HCT116 (cell line): ENCODE measurements around the gene GEMIN4. TPM values are rescaled to one million over a fixed set of nuclear protein-coding genes. Genes with fewer than 3 reads are reported as not detected.
A peak's percentile ranks its signal among the peaks of the same experiment; 100 is the strongest.

Source experiments
- ATAC-seq: fragments of 200-7000 bp; cut with Tn5 transposase; 2 replicates; pipeline ENCODE4 v1.9.1; 2020; ENCODE audit warnings: mild to moderate bottlenecking, moderate library complexity
- BruUV-seq: library from RNA; stranded (reverse); fragments of 400-500 nt; replicated peaks from 2 replicates; lab custom pipeline; 2021; lab: Mats Ljungman, UMichigan
- CTCF ChIA-PET: fragments of 300-600 bp; sonication (Branson Sonifier 250); formaldehyde crosslinking; loops from one replicate; lab custom pipeline; 2021; ENCODE audit warnings: antibody characterized with exemption; lab: Charles Lee
- POLR2A ChIA-PET: fragments of 300-600, 350-600 bp; sonication (Branson Sonifier 250); formaldehyde crosslinking; loops from one replicate; lab custom pipeline; 2021; ENCODE audit warnings: antibody characterized with exemption; lab: Charles Lee
- RAD21 ChIA-PET, 2 experiments: fragments of 300-600 bp; sonication (Branson Sonifier 250); formaldehyde crosslinking; loops; one replicate each; lab custom pipeline; 2023; ENCODE audit warnings: low total read pairs in 2 of 2; ENCODE audit not compliant: uncharacterized antibody in 2 of 2, unreplicated experiment in 2 of 2, low non-redundant PET in 1 of 2; lab: Charles Lee
- DNase-seq: peaks from one replicate; pipeline ENCODE4 v3.0.0-alpha.2; 2010; ENCODE audit warnings: low read depth, low spot score
- H2AFZ ChIP-seq: fragments of 200-600 bp; shearing (Covaris generic), sonication (generic); 2 replicates; pipeline ENCODE4 v1.6.1; 2017; ENCODE audit warnings: low read depth, mixed run types, mixed read lengths, antibody characterized with exemption, low read length; ENCODE audit not compliant: poor library complexity, severe bottlenecking
- H3K27ac ChIP-seq: 2 replicates; pipeline ENCODE4 v1.5.1; 2012; ENCODE audit warnings: low read depth, low read length
- H3K27me3 ChIP-seq: fragments of 200-600 bp; sonication (generic); 2 replicates; pipeline ENCODE4 v1.6.1; 2016; ENCODE audit warnings: mixed run types, low read length, mixed read lengths; ENCODE audit not compliant: insufficient read depth
- H3K36me3 ChIP-seq, 2 experiments: fragments of 200-500 bp in 1 of 2; fragments of 200-600 bp in 1 of 2; sonication (Bioruptor generic) in 1 of 2; sonication (generic) in 1 of 2; 2 replicates each; pipeline versions ENCODE4 v1.5.1 to v1.6.1; 2014 to 2016; ENCODE audit warnings: low read length in 2 of 2, inconsistent platforms in 1 of 2, mixed read lengths in 1 of 2, mixed run types in 1 of 2; ENCODE audit not compliant: insufficient read depth in 2 of 2, control insufficient read depth in 1 of 2
- H3K4me1 ChIP-seq, 2 experiments: fragments of 200-600 bp in 1 of 2; sonication (generic) in 1 of 2; 2 replicates each; pipeline versions ENCODE4 v1.5.1 to v1.6.1; 2012 to 2017; ENCODE audit warnings: low read length in 2 of 2, inconsistent platforms in 1 of 2, mild to moderate bottlenecking in 1 of 2, mixed read lengths in 1 of 2, mixed run types in 1 of 2, moderate library complexity in 1 of 2; ENCODE audit not compliant: insufficient read depth in 2 of 2, control insufficient read depth in 1 of 2
- H3K4me2 ChIP-seq: fragments of 200-600 bp; sonication (generic); 2 replicates; pipeline ENCODE4 v1.6.1; 2017; ENCODE audit warnings: mixed run types, low read length, mixed read lengths
- H3K4me3 ChIP-seq, 2 experiments: fragments of 200-600 bp in 1 of 2; sonication (generic) in 1 of 2; replicated peaks in 1 of 2; 2 replicates each; pipeline ENCODE4 v1.5.1; 2011 to 2016; ENCODE audit warnings: low read length in 2 of 2, control low read depth in 1 of 2, low read depth in 1 of 2, mild to moderate bottlenecking in 1 of 2, mixed read lengths in 1 of 2, mixed run types in 1 of 2
- H3K79me2 ChIP-seq: fragments of 200-600 bp; sonication (generic); 2 replicates; pipeline ENCODE4 v1.6.1; 2017; ENCODE audit warnings: mild to moderate bottlenecking, mixed run types, low read length, moderate library complexity, mixed read lengths; ENCODE audit not compliant: insufficient read depth
- H3K9ac ChIP-seq: fragments of 200-600 bp; sonication (generic); 2 replicates; pipeline ENCODE4 v1.6.1; 2016; ENCODE audit warnings: low read length, mixed read lengths
- H3K9me2 ChIP-seq: fragments of 200-600 bp; sonication (generic), shearing (Covaris generic); 2 replicates; pipeline ENCODE4 v1.6.1; 2017; ENCODE audit warnings: mixed run types, mild to moderate bottlenecking, moderate library complexity; ENCODE audit not compliant: insufficient read depth
- H3K9me3 ChIP-seq, 2 experiments: fragments of 200-500 bp in 1 of 2; fragments of 200-600 bp in 1 of 2; sonication (Bioruptor generic) in 1 of 2; sonication (generic) in 1 of 2; 2 replicates each; pipeline ENCODE4 v1.6.1; 2014 to 2017; ENCODE audit warnings: low read length in 2 of 2, mixed read lengths in 2 of 2, inconsistent platforms in 1 of 2, low read depth in 1 of 2, mild to moderate bottlenecking in 1 of 2, mixed run types in 1 of 2, moderate library complexity in 1 of 2; ENCODE audit not compliant: control insufficient read depth in 1 of 2, insufficient read depth in 1 of 2
- H4K20me1 ChIP-seq: fragments of 200-600 bp; sonication (generic), shearing (Covaris generic); 2 replicates; pipeline ENCODE4 v1.6.1; 2017; ENCODE audit warnings: mixed run types, mild to moderate bottlenecking, moderate library complexity; ENCODE audit not compliant: insufficient read depth
- ATF3 ChIP-seq: IDR thresholded peaks from 2 replicates; pipeline ENCODE4 v1.6.1; 2012
- CBX3 ChIP-seq: IDR thresholded peaks from 2 replicates; pipeline ENCODE4 v1.6.1; 2012; ENCODE audit warnings: low read depth
- EGR1 ChIP-seq: IDR thresholded peaks from 2 replicates; pipeline ENCODE4 v1.6.1; 2012; ENCODE audit warnings: low read depth
- EZH2phosphoT487 ChIP-seq: fragments of 200-600 bp; IDR thresholded peaks from 2 replicates; pipeline ENCODE4 v1.6.1; 2018; ENCODE audit warnings: antibody characterized with exemption, borderline replicate concordance
- POLR2AphosphoS5 ChIP-seq: IDR thresholded peaks from 2 replicates; pipeline ENCODE4 v1.6.1; 2011; ENCODE audit warnings: mild to moderate bottlenecking, low read depth, low read length, moderate library complexity
- SIN3A ChIP-seq: IDR thresholded peaks from 2 replicates; pipeline ENCODE4 v1.6.1; 2012; ENCODE audit warnings: low read depth
- SP1 ChIP-seq: IDR thresholded peaks from 2 replicates; pipeline ENCODE4 v1.6.1; 2012; ENCODE audit warnings: low read depth
- SRF ChIP-seq: IDR thresholded peaks from 2 replicates; pipeline ENCODE4 v1.6.1; 2012; ENCODE audit warnings: low read depth
- TCF7L2 ChIP-seq: IDR thresholded peaks from 2 replicates; pipeline ENCODE4 v1.7.0; 2011; ENCODE audit warnings: borderline replicate concordance, inconsistent platforms; ENCODE audit not compliant: insufficient read depth, insufficient read length; ENCODE audit errors: extremely low read depth
- YY1 ChIP-seq: IDR thresholded peaks from 2 replicates; pipeline ENCODE4 v1.6.1; 2011; ENCODE audit warnings: low read length, low read depth, moderate library complexity, mild to moderate bottlenecking; ENCODE audit not compliant: insufficient replicate concordance; ENCODE audit errors: extremely low read depth
- ZBTB33 ChIP-seq: IDR thresholded peaks from 2 replicates; pipeline ENCODE4 v1.6.1; 2011; ENCODE audit warnings: mild to moderate bottlenecking, low read length, moderate library complexity; ENCODE audit not compliant: insufficient replicate concordance; ENCODE audit errors: extremely low read depth
- ZFX ChIP-seq: fragments of 450-650 bp; IDR thresholded peaks from 2 replicates; pipeline ENCODE4 v1.6.1; 2017
- intact Hi-C: fragments of 100-400 bp; cut with micrococcal nuclease; formaldehyde crosslinking; loops from 2 replicates; pipeline ENCODE4 v1.10.0; 2022
- total RNA-seq: library from RNA; stranded (reverse); gene quantifications from one replicate; pipeline ENCODE4 v1.2.1, GENCODE V29; 2021; ENCODE audit not compliant: unreplicated experiment
- TF ChIP-seq, protein P1 (sequence below): IDR thresholded peaks from 2 replicates; pipeline ENCODE4 v1.6.1; 2012; ENCODE audit warnings: low read depth

The GEMIN4 gene
- total RNA-seq, 1 experiment from 2014 or later: 53.2 TPM

DNA sequence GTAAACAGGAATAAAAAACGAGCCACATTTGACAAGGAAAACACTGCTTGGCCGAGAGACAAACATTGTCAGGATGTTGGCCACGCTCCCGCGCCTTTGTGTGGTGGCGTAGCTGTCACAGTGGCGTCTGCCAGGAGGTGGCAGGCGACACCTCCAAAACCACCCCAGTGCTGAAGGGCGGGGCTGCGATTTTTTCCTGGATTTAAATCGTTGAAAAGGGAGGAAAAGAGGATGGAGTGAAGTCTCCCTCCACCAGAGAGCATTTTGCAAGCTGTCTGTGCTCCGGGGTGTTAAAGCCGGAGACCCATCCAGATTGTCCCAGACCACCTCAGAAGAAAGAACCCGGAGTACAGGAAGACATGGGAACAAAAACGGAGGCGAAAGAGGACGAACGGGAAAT is 42.8 kb upstream of the GEMIN4 start (continued):
- TF ChIP-seq EZH2phosphoT487: no peak
- no peak for TF ChIP-seq ZFX
- no peak for TF ChIP-seq SP1
- no peak for TF ChIP-seq TCF7L2
- no peak for TF ChIP-seq CBX3
- no peak for TF ChIP-seq ATF3
- no peak for TF ChIP-seq SIN3A
- peak; percentile 2 for TF ChIP-seq YY1
- TF ChIP-seq ZBTB33: no peak
- no peak for TF ChIP-seq EGR1

DNA sequence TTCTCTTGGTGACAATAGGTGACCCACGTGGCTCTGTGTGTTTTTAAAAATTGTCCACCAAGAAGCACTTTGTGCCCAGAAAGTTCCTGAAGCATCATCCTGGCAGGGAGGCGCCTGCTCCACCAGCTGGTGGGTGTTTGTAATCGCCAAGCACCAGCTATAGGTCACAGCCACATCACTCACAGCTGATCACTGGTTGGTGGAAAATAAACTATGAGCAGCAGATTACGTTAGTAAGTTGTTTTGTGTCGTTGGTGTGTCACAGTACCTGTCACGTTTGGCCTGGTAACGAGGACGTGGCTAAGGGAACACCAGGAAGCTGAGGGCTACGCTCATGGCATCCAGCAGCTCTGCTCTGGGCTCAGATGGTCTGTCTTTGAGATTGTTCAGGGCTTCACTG is 40.2 kb upstream of the GEMIN4 start:
- no peak for TF ChIP-seq SRF
- TF ChIP-seq EGR1: no peak
- TF ChIP-seq POLR2AphosphoS5: peak; percentile 19; the same call in 1 of the 2 replicates
- TF ChIP-seq, protein P1, sequence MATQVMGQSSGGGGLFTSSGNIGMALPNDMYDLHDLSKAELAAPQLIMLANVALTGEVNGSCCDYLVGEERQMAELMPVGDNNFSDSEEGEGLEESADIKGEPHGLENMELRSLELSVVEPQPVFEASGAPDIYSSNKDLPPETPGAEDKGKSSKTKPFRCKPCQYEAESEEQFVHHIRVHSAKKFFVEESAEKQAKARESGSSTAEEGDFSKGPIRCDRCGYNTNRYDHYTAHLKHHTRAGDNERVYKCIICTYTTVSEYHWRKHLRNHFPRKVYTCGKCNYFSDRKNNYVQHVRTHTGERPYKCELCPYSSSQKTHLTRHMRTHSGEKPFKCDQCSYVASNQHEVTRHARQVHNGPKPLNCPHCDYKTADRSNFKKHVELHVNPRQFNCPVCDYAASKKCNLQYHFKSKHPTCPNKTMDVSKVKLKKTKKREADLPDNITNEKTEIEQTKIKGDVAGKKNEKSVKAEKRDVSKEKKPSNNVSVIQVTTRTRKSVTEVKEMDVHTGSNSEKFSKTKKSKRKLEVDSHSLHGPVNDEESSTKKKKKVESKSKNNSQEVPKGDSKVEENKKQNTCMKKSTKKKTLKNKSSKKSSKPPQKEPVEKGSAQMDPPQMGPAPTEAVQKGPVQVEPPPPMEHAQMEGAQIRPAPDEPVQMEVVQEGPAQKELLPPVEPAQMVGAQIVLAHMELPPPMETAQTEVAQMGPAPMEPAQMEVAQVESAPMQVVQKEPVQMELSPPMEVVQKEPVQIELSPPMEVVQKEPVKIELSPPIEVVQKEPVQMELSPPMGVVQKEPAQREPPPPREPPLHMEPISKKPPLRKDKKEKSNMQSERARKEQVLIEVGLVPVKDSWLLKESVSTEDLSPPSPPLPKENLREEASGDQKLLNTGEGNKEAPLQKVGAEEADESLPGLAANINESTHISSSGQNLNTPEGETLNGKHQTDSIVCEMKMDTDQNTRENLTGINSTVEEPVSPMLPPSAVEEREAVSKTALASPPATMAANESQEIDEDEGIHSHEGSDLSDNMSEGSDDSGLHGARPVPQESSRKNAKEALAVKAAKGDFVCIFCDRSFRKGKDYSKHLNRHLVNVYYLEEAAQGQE: no peak
- no peak for TF ChIP-seq ZBTB33
- CTCF ChIA-PET: interaction anchor here (2.1 to 2.5 kb wide), 2 partner anchors 189 to 204 kb away, joined by 7 to 20 read pairs; partner anchors contain the start of gene TIMM22
- DNase-seq (no peak), ATAC-seq (no peak)
- H3K36me3 ChIP-seq: peaks cover 8 to 31% of the 10 kb centered on the region in 2 experiments; a peak in 3 of 4 replicates
- H3K27me3 ChIP-seq: no peaks in the 10 kb centered on the region
- H3K4me1 ChIP-seq: peaks cover 0 to 11% of the 10 kb centered on the region in 2 experiments; a peak in 2 of 4 replicates
- POLR2A ChIA-PET: interaction anchor here (1.1 kb wide), 1 partner anchor 189 kb away, joined by 3 read pairs; no protein-coding TSS in a partner anchor
- no peaks in the 10 kb centered on the region for H4K20me1 ChIP-seq
- H3K9me2 ChIP-seq: no peaks in the 10 kb centered on the region
- no peak overlapping the region for H3K27ac ChIP-seq
- no peak overlapping the region for H3K9ac ChIP-seq
- intact Hi-C loops: no loop called here
- no TSS peak for BruUV-seq
- H3K9me3 ChIP-seq: no peaks in the 10 kb centered on the region
- peaks cover 24% of the 10 kb centered on the region for H3K79me2 ChIP-seq
- H3K4me2 ChIP-seq: no peak overlapping the region
- no peak overlapping the region for H2AFZ ChIP-seq
- RAD21 ChIA-PET: interaction anchor here in 1 of 2 experiments (0.9 kb wide), 1 partner anchor 189 kb away, joined by 6 read pairs; no protein-coding TSS in a partner anchor
- H3K4me3 ChIP-seq: no peak overlapping the region
